Kidney epithelial cell (primary cell): ENCODE results near the gene TNS2. TPM values are rescaled to one million over a fixed set of nuclear protein-coding genes. Genes with fewer than 3 reads are reported as not detected.
"Not testable (repeated sequence)": the region's sequence is repeated elsewhere in the genome, so short reads cannot be mapped to it uniquely, and the experiment has no call there.

Experiments
- DNase-seq: peaks from one replicate; pipeline ENCODE4 v3.0.0-alpha.2; 2010; ENCODE audit warnings: low read depth
- H3K27me3 ChIP-seq: 2 replicates; pipeline ENCODE4 v1.6.0; 2011; ENCODE audit warnings: low read length; ENCODE audit not compliant: control insufficient read depth, insufficient read depth
- H3K36me3 ChIP-seq: 2 replicates; pipeline ENCODE4 v1.5.1; 2011; ENCODE audit warnings: low read length; ENCODE audit not compliant: control insufficient read depth, insufficient read depth
- H3K4me3 ChIP-seq: 2 replicates; pipeline ENCODE4 v1.5.1; 2011; ENCODE audit warnings: low read depth, mild to moderate bottlenecking, control low read depth, low read length
- CTCF ChIP-seq: IDR thresholded peaks from 2 replicates; pipeline ENCODE4 v1.5.1; 2011; ENCODE audit warnings: mild to moderate bottlenecking, moderate library complexity, low read length, control low read depth, inconsistent platforms; ENCODE audit not compliant: insufficient read depth, poor library complexity, severe bottlenecking
- total RNA-seq: library from RNA; depleted of rRNA; stranded (reverse); fragments of >200 nt; gene quantifications from 2 replicates; pipeline ENCODE4 v1.2.3, GENCODE V29; 2015

The TNS2 gene
- total RNA-seq, 1 donor from 2014 or later: 3.8 TPM

DNA sequence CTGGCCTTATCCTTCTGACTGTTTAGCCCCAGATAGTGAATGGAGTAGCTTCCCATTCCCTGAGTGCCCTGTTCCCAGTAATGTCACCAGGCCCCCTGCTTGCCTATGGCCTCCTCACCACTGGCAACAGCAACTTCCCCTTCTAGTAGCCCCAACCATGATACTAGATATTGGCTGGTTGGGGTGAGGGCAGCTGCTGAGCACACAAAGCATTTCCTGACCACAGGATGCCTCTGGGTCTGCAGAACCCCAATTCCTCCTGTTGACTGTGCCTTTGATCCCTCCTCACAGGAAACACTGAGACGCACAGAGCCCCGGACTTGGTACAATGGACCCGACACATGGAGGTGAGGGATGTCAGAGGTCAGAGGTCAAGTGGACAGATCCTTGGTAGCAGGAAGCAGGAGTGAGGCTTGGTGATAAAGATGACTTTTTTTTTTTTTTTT lies 54.0 kb downstream of the TNS2 start:
- TF ChIP-seq CTCF: no peak
- no peak for DNase-seq
- H3K4me3 ChIP-seq: no peak overlapping the region
- H3K36me3 ChIP-seq: no peaks in the 10 kb centered on the region
- no peaks in the 10 kb centered on the region for H3K27me3 ChIP-seq

- TF ChIP-seq CTCF: no peak
- no peak overlapping the region for H3K4me3 ChIP-seq
Measured at GRCh38 chr12:53105256-53105655, 55.4 kb downstream of the TNS2 start.

GRCh38 chr12:53105712-53106439 lies 56.0 kb downstream of the TNS2 start:
- no peak overlapping the region for H3K4me3 ChIP-seq
- no peak for DNase-seq
- no peaks in the 10 kb centered on the region for H3K27me3 ChIP-seq
- TF ChIP-seq CTCF: no peak
- no peaks in the 10 kb centered on the region for H3K36me3 ChIP-seq

More at GRCh38 chr12:53105256-53105655, 55.4 kb downstream of the TNS2 start:
- DNase-seq: no peak
- no peaks in the 10 kb centered on the region for H3K36me3 ChIP-seq
- H3K27me3 ChIP-seq: no peaks in the 10 kb centered on the region

GRCh38 chr12:53107122-53107521 lies 57.3 kb downstream of the TNS2 start:
- DNase-seq: no peak
- Histone ChIP-seq H3K4me3 (no peak overlapping the region), H3K27me3 (no peaks in the 10 kb centered on the region), H3K36me3 (no peaks in the 10 kb centered on the region)
- TF ChIP-seq CTCF: no peak

DNA sequence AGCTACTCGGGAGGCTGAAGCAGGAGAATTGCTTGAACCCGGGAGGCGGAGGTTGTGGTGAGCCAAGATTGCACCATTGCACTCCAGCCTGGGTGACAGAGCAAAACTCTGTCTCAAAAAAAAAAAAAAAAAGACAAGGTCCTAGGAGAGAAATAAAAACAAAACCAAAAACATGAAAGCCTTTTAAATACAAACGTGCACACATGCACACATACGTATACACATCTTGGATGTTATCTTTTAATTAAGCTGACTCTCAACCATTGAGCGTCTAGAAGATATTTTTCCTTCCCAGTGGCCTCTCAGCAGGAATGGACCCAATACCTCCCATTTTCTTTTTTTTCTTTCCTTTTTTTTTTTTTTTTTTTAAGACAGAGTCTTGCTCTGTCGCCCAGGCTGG lies 62.6 kb downstream of the TNS2 start:
- H3K36me3 ChIP-seq, H3K4me3 ChIP-seq, H3K27me3 ChIP-seq, DNase-seq: not testable (repeated sequence)

- Histone ChIP-seq H3K36me3 (no peaks in the 10 kb centered on the region), H3K27me3 (no peaks in the 10 kb centered on the region), H3K4me3 (no peak overlapping the region)
- TF ChIP-seq CTCF: no peak
- no peak for DNase-seq
Measured at GRCh38 chr12:53113136-53113705, 63.4 kb downstream of the TNS2 start.
